ENCODE data around the gene STXBP5L.
A peak's percentile ranks its signal among the peaks of the same experiment; 100 is the strongest.
"Not testable (repeated sequence)": the region's sequence is repeated elsewhere in the genome, so short reads cannot be mapped to it uniquely, and the experiment has no call there.

Gene STXBP5L

GRCh38 chr3:120901716-120902115 lies 6.3 kb upstream of the STXBP5L start:
- whole genome bisulfite sequencing, result 81% methylated on average over 6 of the region's 6 CpGs
- not testable (repeated sequence) for H4K8ac ChIP-seq (ENCODE audit: low read length); H2BK5ac ChIP-seq (ENCODE audit: low read depth, low read length, poor library complexity, severe bottlenecking); H2AFZ ChIP-seq (ENCODE audit: low read depth, low read length); H3K27me3 ChIP-seq (ENCODE audit: control insufficient read depth in 1 of 2, insufficient read depth in 1 of 2, low read length in 2 of 2); H3K4me1 ChIP-seq (ENCODE audit: control insufficient read depth, insufficient read depth, low read depth, low read length); DNase-seq; H4K91ac ChIP-seq (ENCODE audit: low read length); H3K4me2 ChIP-seq (ENCODE audit: low read length, poor library complexity, severe bottlenecking); H3K9me3 ChIP-seq (ENCODE audit: control insufficient read depth, low read length); H3K23ac ChIP-seq (ENCODE audit: low read length in 2 of 2); H3K14ac ChIP-seq (ENCODE audit: low read length in 2 of 2); H2BK120ac ChIP-seq (ENCODE audit: low read depth, low read length); H2BK12ac ChIP-seq (ENCODE audit: low read length in 2 of 2); H2AK5ac ChIP-seq (ENCODE audit: low read length, severe bottlenecking); H3K36me3 ChIP-seq (ENCODE audit: control insufficient read depth in 1 of 2, insufficient read depth in 2 of 2, low read depth in 1 of 2, low read length in 2 of 2); H3K27ac ChIP-seq (ENCODE audit: low read length, poor library complexity, severe bottlenecking); H2BK15ac ChIP-seq (ENCODE audit: low read depth, poor library complexity, severe bottlenecking); H3K79me1 ChIP-seq (replicated peaks; ENCODE audit: low read length, poor library complexity, severe bottlenecking); H3K9ac ChIP-seq (ENCODE audit: low read length); H3K18ac ChIP-seq (ENCODE audit: low read depth in 1 of 2, low read length in 2 of 2); H3K4me3 ChIP-seq (ENCODE audit: insufficient read depth in 1 of 2, low read depth in 1 of 2, low read length in 2 of 2); H3K4ac ChIP-seq (ENCODE audit: low read depth in 1 of 2, low read length in 2 of 2)

DNA sequence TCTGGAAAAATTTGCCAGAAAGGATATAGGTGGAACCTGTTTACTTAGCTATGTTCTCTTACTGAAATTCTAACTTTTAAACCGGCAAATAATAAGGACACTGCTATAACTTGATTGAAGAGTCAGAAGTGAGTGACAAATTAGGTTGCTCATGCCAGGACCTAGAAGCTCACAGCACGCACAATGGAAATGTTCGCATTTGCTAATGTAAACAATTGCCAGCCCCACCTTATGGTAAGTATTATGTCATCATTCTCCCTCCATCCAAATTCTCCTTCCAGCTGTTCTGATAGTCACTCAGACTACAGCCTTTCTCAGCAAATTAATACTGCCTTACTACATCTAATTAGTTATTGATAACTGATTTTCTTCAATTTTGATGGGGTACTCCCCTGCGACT lies 4.8 kb upstream of the STXBP5L start:
- Histone ChIP-seq H2BK5ac (ENCODE audit: low read depth, low read length, poor library complexity, severe bottlenecking) (no peak overlapping the region), H4K8ac (ENCODE audit: low read length) (no peak overlapping the region), H2AK5ac (ENCODE audit: low read length, severe bottlenecking) (no peak overlapping the region), H3K36me3 (ENCODE audit: control insufficient read depth in 1 of 2, insufficient read depth in 2 of 2, low read depth in 1 of 2, low read length in 2 of 2) (no peaks in the 10 kb centered on the region), H2BK15ac (ENCODE audit: low read depth, poor library complexity, severe bottlenecking) (no peak overlapping the region), H3K27ac (ENCODE audit: low read length, poor library complexity, severe bottlenecking) (no peak overlapping the region), H3K79me1 (replicated peaks; ENCODE audit: low read length, poor library complexity, severe bottlenecking) (no peaks in the 10 kb centered on the region), H2BK120ac (ENCODE audit: low read depth, low read length) (no peak overlapping the region), H3K4me2 (ENCODE audit: low read length, poor library complexity, severe bottlenecking) (no peak overlapping the region), H3K18ac (ENCODE audit: low read depth in 1 of 2, low read length in 2 of 2) (no peak overlapping the region), H3K14ac (ENCODE audit: low read length in 2 of 2) (no peak overlapping the region), H2BK12ac (ENCODE audit: low read length in 2 of 2) (no peak overlapping the region), H3K9ac (ENCODE audit: low read length) (no peak overlapping the region), H3K4me3 (ENCODE audit: insufficient read depth in 1 of 2, low read depth in 1 of 2, low read length in 2 of 2) (no peak overlapping the region), H3K4ac (ENCODE audit: low read depth in 1 of 2, low read length in 2 of 2) (no peak overlapping the region), H3K4me1 (ENCODE audit: control insufficient read depth, insufficient read depth, low read depth, low read length) (peaks cover 6% of the 10 kb centered on the region), H3K23ac (ENCODE audit: low read length in 2 of 2) (no peak overlapping the region), H3K27me3 (ENCODE audit: control insufficient read depth in 1 of 2, insufficient read depth in 1 of 2, low read length in 2 of 2) (peaks cover 6 to 16% of the 10 kb centered on the region in 2 experiments), H3K9me3 (ENCODE audit: control insufficient read depth, low read length) (no peaks in the 10 kb centered on the region), H4K91ac (ENCODE audit: low read length) (no peak overlapping the region), H2AFZ (ENCODE audit: low read depth, low read length) (no peak overlapping the region)
- no peak for DNase-seq
- WGBS, result 75% methylated on average over 4 of the region's 4 CpGs

GRCh38 chr3:120907659-120908029 lies 361 bp upstream of the STXBP5L start:
- Histone ChIP-seq H2BK15ac (ENCODE audit: low read depth, poor library complexity, severe bottlenecking) (no peak overlapping the region), H3K27ac (ENCODE audit: low read length, poor library complexity, severe bottlenecking) (no peak overlapping the region), H2BK120ac (ENCODE audit: low read depth, low read length) (no peak overlapping the region), H3K4me1 (ENCODE audit: control insufficient read depth, insufficient read depth, low read depth, low read length) (peaks cover 14% of the 10 kb centered on the region), H3K9me3 (ENCODE audit: control insufficient read depth, low read length) (no peaks in the 10 kb centered on the region), H3K9ac (ENCODE audit: low read length) (no peak overlapping the region), H2AFZ (ENCODE audit: low read depth, low read length) (no peak overlapping the region), H3K27me3 (ENCODE audit: control insufficient read depth in 1 of 2, insufficient read depth in 1 of 2, low read length in 2 of 2) (peaks cover 22 to 44% of the 10 kb centered on the region in 2 experiments), H3K18ac (ENCODE audit: low read depth in 1 of 2, low read length in 2 of 2) (no peak overlapping the region), H3K4me2 (ENCODE audit: low read length, poor library complexity, severe bottlenecking) (peak overlapping the region; percentile 99), H3K23ac (ENCODE audit: low read length in 2 of 2) (no peak overlapping the region), H3K4me3 (ENCODE audit: insufficient read depth in 1 of 2, low read depth in 1 of 2, low read length in 2 of 2) (peak overlapping the region in 1 of 2 experiments; percentile 68), H3K14ac (ENCODE audit: low read length in 2 of 2) (no peak overlapping the region), H4K91ac (ENCODE audit: low read length) (no peak overlapping the region), H2BK5ac (ENCODE audit: low read depth, low read length, poor library complexity, severe bottlenecking) (no peak overlapping the region), H3K79me1 (replicated peaks; ENCODE audit: low read length, poor library complexity, severe bottlenecking) (no peaks in the 10 kb centered on the region), H3K36me3 (ENCODE audit: control insufficient read depth in 1 of 2, insufficient read depth in 2 of 2, low read depth in 1 of 2, low read length in 2 of 2) (no peaks in the 10 kb centered on the region), H3K4ac (ENCODE audit: low read depth in 1 of 2, low read length in 2 of 2) (no peak overlapping the region), H2BK12ac (ENCODE audit: low read length in 2 of 2) (no peak overlapping the region), H2AK5ac (ENCODE audit: low read length, severe bottlenecking) (no peak overlapping the region), H4K8ac (ENCODE audit: low read length) (no peak overlapping the region)
- WGBS, result 8% methylated on average over 11 of the region's 11 CpGs
- no peak for DNase-seq

DNA sequence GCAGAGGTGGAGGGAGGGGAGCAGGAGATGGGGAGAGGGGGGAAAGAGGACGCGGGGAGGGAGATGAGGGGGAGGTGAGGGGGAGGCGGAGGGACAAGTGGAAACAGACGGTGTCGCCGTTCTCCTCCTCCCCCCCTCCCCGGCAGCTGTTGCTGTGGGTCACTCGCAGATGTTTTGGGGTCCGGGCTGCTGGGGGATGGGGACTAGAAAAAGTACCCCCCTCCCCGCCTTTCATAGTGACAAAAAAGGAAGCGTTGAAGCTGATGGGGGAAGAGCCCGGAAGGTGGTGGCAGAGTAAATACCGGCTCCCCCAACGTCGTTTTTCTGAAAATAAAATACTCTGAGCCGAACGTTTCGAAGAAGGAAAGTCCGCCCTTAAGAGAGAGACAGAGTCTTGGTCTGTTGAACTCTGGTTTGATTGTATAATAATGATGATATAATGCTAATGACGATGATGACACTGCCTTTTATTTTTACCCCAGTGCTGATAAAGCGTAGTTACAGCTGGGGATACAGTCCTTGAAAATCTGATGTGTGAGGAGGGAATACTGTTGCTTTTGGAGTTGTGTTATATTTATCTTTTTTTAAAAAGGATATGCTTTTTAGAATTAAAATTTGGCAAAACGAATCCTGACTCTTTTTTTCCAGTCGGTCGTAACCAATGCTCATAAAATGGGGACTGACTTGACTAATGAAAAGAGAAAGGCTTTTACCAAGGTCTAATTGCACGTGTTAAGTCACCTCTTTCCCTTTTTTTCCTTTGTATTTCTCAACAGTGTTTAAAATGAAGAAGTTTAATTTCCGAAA lies 993 bp downstream of the STXBP5L start:
- Histone ChIP-seq H2BK12ac (ENCODE audit: low read length in 2 of 2) (no peak overlapping the region), H3K27ac (ENCODE audit: low read length, poor library complexity, severe bottlenecking) (no peak overlapping the region), H3K36me3 (ENCODE audit: control insufficient read depth in 1 of 2, insufficient read depth in 2 of 2, low read depth in 1 of 2, low read length in 2 of 2) (no peaks in the 10 kb centered on the region), H3K14ac (ENCODE audit: low read length in 2 of 2) (no peak overlapping the region), H4K91ac (ENCODE audit: low read length) (no peak overlapping the region), H2AFZ (ENCODE audit: low read depth, low read length) (no peak overlapping the region), H3K4me1 (ENCODE audit: control insufficient read depth, insufficient read depth, low read depth, low read length) (peaks cover 14% of the 10 kb centered on the region), H3K18ac (ENCODE audit: low read depth in 1 of 2, low read length in 2 of 2) (no peak overlapping the region), H3K79me1 (replicated peaks; ENCODE audit: low read length, poor library complexity, severe bottlenecking) (no peaks in the 10 kb centered on the region), H2BK120ac (ENCODE audit: low read depth, low read length) (no peak overlapping the region), H3K23ac (ENCODE audit: low read length in 2 of 2) (no peak overlapping the region), H2BK5ac (ENCODE audit: low read depth, low read length, poor library complexity, severe bottlenecking) (peak overlapping the region; percentile 44), H2BK15ac (ENCODE audit: low read depth, poor library complexity, severe bottlenecking) (no peak overlapping the region), H2AK5ac (ENCODE audit: low read length, severe bottlenecking) (no peak overlapping the region), H3K27me3 (ENCODE audit: control insufficient read depth in 1 of 2, insufficient read depth in 1 of 2, low read length in 2 of 2) (peaks cover 22 to 44% of the 10 kb centered on the region in 2 experiments), H4K8ac (ENCODE audit: low read length) (no peak overlapping the region), H3K9ac (ENCODE audit: low read length) (no peak overlapping the region), H3K9me3 (ENCODE audit: control insufficient read depth, low read length) (no peaks in the 10 kb centered on the region), H3K4me3 (ENCODE audit: insufficient read depth in 1 of 2, low read depth in 1 of 2, low read length in 2 of 2) (peak overlapping the region in 1 of 2 experiments; percentile 53), H3K4me2 (ENCODE audit: low read length, poor library complexity, severe bottlenecking) (peak overlapping the region; percentile 99), H3K4ac (ENCODE audit: low read depth in 1 of 2, low read length in 2 of 2) (no peak overlapping the region)
- peak; percentile 3 for DNase-seq
- WGBS, result 2% methylated on average over 15 of the region's 26 CpGs

Data from mesenchymal stem cell (in vitro differentiated cells and primary cell).